GM12801 (cell line): Measurements from ENCODE around the gene ACSL6.

Experiments
- TF ChIP-seq, protein P1 (sequence below): IDR thresholded peaks from one replicate; pipeline ENCODE4 v1.5.1; 2011; ENCODE audit warnings: control low read depth; ENCODE audit not compliant: insufficient read length; ENCODE audit errors: extremely low read depth

The ACSL6 gene

DNA sequence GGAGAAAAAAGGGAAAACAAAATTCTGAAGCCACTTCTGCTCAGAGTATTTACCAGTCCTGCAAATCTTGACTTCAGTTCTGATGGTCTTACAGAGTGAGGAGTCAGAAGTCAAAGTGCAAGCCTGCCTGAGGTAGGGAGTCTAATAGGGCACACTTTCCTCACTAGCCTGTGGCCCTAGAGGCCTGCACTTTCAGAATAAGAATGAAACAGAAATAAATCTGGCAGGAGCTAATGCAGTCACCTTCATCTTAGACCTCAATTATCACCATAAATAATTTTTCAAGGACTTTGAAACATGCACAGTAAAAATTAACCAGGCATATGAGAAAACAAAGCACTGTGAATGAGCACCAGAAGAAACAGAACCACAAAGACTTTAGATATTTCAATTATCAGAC lies 20.7 kb upstream of the ACSL6 start:
- TF ChIP-seq, protein P1, sequence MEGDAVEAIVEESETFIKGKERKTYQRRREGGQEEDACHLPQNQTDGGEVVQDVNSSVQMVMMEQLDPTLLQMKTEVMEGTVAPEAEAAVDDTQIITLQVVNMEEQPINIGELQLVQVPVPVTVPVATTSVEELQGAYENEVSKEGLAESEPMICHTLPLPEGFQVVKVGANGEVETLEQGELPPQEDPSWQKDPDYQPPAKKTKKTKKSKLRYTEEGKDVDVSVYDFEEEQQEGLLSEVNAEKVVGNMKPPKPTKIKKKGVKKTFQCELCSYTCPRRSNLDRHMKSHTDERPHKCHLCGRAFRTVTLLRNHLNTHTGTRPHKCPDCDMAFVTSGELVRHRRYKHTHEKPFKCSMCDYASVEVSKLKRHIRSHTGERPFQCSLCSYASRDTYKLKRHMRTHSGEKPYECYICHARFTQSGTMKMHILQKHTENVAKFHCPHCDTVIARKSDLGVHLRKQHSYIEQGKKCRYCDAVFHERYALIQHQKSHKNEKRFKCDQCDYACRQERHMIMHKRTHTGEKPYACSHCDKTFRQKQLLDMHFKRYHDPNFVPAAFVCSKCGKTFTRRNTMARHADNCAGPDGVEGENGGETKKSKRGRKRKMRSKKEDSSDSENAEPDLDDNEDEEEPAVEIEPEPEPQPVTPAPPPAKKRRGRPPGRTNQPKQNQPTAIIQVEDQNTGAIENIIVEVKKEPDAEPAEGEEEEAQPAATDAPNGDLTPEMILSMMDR, result no peak

- TF ChIP-seq, protein P1, result no peak
These were observed 19.2 kb upstream of the ACSL6 start for GRCh38 chr5:132030610-132031009.

- TF ChIP-seq, protein P1, result no peak
These were observed 18.3 kb upstream of the ACSL6 start for GRCh38 chr5:132029609-132030330.

DNA sequence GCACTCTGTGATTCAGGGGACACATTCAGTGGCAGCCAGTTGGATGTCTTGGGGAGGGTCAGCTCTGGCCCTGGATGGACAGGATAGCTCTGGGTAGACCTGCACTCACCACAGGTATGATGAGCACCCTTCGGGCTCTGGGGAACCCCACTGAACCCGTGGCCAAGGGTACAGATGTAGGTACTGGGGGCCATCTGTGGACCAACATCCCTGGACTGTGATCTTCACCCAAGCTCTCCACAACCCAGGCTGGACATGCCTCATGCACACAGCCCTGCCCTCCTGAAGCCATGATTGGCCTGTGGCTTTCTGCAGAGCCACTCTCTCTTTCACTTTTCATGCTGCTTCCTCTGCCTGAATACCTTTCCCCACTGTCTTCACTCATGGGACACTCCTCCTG lies 15.6 kb upstream of the ACSL6 start:
- TF ChIP-seq, protein P1, result no peak

DNA sequence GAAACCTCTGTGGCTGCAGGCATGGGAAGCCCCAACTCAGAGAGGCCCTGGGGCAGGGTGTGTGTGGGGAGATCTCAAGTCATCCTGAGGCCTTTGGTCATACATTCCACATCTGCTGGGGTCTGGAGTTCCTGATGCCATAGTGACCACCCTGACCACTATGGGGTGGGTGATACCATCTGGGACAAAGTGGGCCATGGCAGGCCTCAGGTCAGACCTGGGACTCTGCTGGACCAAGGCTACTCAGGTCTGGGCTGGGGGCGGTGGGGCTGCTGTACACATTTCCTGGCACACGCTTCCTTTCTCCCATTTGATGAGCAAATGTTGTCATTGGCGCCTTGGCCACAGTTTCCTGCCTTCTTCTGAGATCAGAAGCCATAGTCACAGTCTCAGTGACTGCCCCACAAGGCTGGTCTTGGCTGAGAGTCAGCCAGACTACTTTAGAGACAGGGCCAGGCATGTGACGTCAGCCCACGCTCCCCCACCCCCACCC lies 15.1 kb upstream of the ACSL6 start:
- TF ChIP-seq, protein P1, result no peak

DNA sequence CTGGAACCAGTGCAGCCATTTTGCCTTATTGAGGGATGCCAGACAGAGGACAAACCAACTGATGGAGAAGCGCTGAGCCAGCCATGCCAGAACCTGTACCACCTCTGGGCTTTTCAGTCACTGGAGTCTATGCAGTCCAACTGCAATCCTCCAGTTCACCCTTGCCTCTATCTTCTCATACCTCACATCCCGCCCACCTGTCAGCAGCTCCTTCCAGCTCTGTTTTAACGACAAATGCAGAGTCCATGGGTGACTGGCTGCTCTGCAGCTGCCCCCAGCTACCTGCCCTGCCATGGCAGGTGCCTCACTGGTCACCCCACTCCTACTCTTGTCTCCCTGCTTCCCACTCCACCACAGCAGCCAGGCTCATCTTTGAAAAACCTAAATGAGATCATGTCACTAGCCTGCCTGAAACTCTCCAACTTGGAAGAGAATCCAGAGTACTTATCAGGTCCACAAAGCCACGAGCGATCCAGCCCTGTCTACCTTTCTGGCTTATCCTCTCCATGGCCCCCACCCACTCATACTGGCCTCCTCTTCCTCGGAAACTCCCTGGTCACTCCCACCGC lies 14.0 kb upstream of the ACSL6 start:
- TF ChIP-seq, protein P1, result no peak

DNA sequence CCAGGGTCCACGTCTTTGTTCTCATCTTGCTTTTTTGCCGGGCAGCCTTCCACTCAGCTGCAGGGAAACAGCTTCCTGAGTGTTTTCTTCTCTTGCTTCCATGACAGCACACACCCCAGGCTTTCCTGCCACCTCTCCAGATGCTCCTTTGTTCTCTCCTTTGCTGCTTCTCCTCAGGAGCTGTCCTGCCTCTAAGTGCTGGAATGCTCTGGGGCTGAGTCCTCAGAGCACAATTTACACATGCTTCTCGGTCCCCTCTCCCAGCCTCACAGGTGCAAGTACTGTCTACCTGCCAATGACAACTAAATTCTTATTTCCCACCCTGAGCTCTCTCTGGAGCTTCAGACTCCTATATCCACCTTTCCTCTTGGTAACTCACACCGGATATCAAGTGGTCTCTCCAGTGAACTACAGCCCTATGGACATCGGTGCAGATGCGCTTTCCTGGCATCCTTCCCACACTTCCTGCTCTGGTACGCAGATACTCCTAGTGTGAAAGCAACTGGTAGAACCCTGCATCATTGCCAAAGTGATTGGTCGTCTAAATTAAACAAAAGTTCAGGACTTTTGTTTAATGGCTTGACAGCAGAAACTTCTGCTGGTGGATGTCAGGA lies 13.4 kb upstream of the ACSL6 start:
- TF ChIP-seq, protein P1, result no peak
